Glutamatergic neuron (in vitro differentiated cells): ENCODE data around the gene OR2B2. TPM values are rescaled to one million over a fixed set of nuclear protein-coding genes. Genes with fewer than 3 reads are reported as not detected.

Experiments
- DNase-seq: peaks from one replicate; pipeline ENCODE4 v3.0.0; 2022
- H3K27ac Mint-ChIP-seq: one replicate; pipeline ENCODE4 v1.8.0; 2020; ENCODE audit warnings: mild to moderate bottlenecking, mixed read lengths, inconsistent platforms; ENCODE audit not compliant: unreplicated experiment
- H3K27me3 Mint-ChIP-seq: one replicate; pipeline ENCODE4 v1.8.0; 2020; ENCODE audit warnings: mild to moderate bottlenecking, moderate library complexity, mixed read lengths, inconsistent platforms; ENCODE audit not compliant: unreplicated experiment
- H3K36me3 Mint-ChIP-seq: one replicate; pipeline ENCODE4 v1.8.0; 2020; ENCODE audit warnings: mild to moderate bottlenecking, mixed read lengths, inconsistent platforms; ENCODE audit not compliant: unreplicated experiment
- H3K4me1 Mint-ChIP-seq: one replicate; pipeline ENCODE4 v1.8.0; 2020; ENCODE audit warnings: mild to moderate bottlenecking, low read depth, mixed read lengths, inconsistent platforms; ENCODE audit not compliant: unreplicated experiment
- H3K4me3 Mint-ChIP-seq: one replicate; pipeline ENCODE4 v1.8.0; 2020; ENCODE audit warnings: mild to moderate bottlenecking, mixed read lengths, inconsistent platforms; ENCODE audit not compliant: unreplicated experiment
- H3K9me3 Mint-ChIP-seq: one replicate; pipeline ENCODE4 v1.8.0; 2020; ENCODE audit warnings: mild to moderate bottlenecking, moderate library complexity, mixed read lengths, inconsistent platforms; ENCODE audit not compliant: unreplicated experiment
- CTCF ChIP-seq: fragments of 200-600 bp; sonication (generic); IDR thresholded peaks from one replicate; pipeline ENCODE4 v1.5.0; 2021; ENCODE audit not compliant: partially characterized antibody, unreplicated experiment
- total RNA-seq: library from RNA; stranded (reverse); fragmentation: NEBNext Ultra II Directional; extraction: Animal tissue kit (Norgen Biotek cat#: 25700); gene quantifications from one replicate; pipeline ENCODE4 v1.2.1, GENCODE V29; 2021; ENCODE audit not compliant: unreplicated experiment

The OR2B2 gene
- total RNA-seq, 1 donor from 2014 or later, result not detected

- Mint-ChIP-seq H3K36me3 (peaks cover 5% of the 10 kb centered on the region), H3K4me1 (no peaks in the 10 kb centered on the region), H3K27me3 (peaks cover 2% of the 10 kb centered on the region), H3K4me3 (peak overlapping the region; percentile 96), H3K27ac (peak overlapping the region; percentile 64), H3K9me3 (peaks cover 5% of the 10 kb centered on the region)
- TF ChIP-seq CTCF, result no peak
- no peak for DNase-seq
Measured at GRCh38 chr6:27863962-27864905, 48.0 kb downstream of the OR2B2 start.

GRCh38 chr6:27862396-27863066 lies 49.7 kb downstream of the OR2B2 start:
- Mint-ChIP-seq H3K27me3 (peaks cover 2% of the 10 kb centered on the region), H3K9me3 (peaks cover 5% of the 10 kb centered on the region), H3K4me1 (no peaks in the 10 kb centered on the region), H3K27ac (no peak overlapping the region), H3K4me3 (no peak overlapping the region), H3K36me3 (peaks cover 5% of the 10 kb centered on the region)
- no peak for DNase-seq
- TF ChIP-seq CTCF, result no peak

- DNase-seq, result no peak
- Mint-ChIP-seq H3K36me3 (peaks cover 5% of the 10 kb centered on the region), H3K4me3 (no peak overlapping the region), H3K27ac (no peak overlapping the region), H3K27me3 (peaks cover 2% of the 10 kb centered on the region), H3K9me3 (peaks cover 5% of the 10 kb centered on the region), H3K4me1 (no peaks in the 10 kb centered on the region)
- no peak for TF ChIP-seq CTCF
Measured at GRCh38 chr6:27861861-27862260, 50.3 kb downstream of the OR2B2 start.

- Mint-ChIP-seq H3K4me1 (no peaks in the 10 kb centered on the region), H3K9me3 (peaks cover 5% of the 10 kb centered on the region), H3K27me3 (peaks cover 2% of the 10 kb centered on the region), H3K36me3 (peaks cover 5% of the 10 kb centered on the region), H3K4me3 (no peak overlapping the region), H3K27ac (no peak overlapping the region)
- no peak for DNase-seq
- TF ChIP-seq CTCF, result no peak
Measured at GRCh38 chr6:27861276-27861840, 50.8 kb downstream of the OR2B2 start.

Other genes with a start within 250 kb of the OR2B2 start
- not detected for gene OR2B6, start 44.8 kb upstream of the OR2B2 start, total RNA-seq
- 0.47 TPM for gene ZNF165, start 168.2 kb upstream of the OR2B2 start, total RNA-seq
- 20.0 TPM for gene ZSCAN16, start 212.2 kb upstream of the OR2B2 start, total RNA-seq
- 37.4 TPM for gene ZKSCAN8, start 229.5 kb upstream of the OR2B2 start, total RNA-seq